Measurements from ENCODE around the gene SORCS2. TPM values are rescaled to one million over a fixed set of nuclear protein-coding genes. Genes with fewer than 3 reads are reported as not detected.

Gene SORCS2
- polyA plus RNA-seq, 3 donors, result 0.46 to 0.55 TPM; not detected in 1

- Histone ChIP-seq H3K4me1 (ENCODE audit: control insufficient read depth in 1 of 2, insufficient read depth in 2 of 2, low read length in 2 of 2) (no peaks in the 10 kb centered on the region), H3K36me3 (replicated peaks in 1 of 2; ENCODE audit: control insufficient read depth in 1 of 2, insufficient read depth in 2 of 2, low read length in 2 of 2) (no peaks in the 10 kb centered on the region), H2AFZ (ENCODE audit: insufficient read depth, low read depth, low read length, poor library complexity, severe bottlenecking) (no peak overlapping the region), H3K9ac (ENCODE audit: insufficient read depth, low read length, poor library complexity, severe bottlenecking) (no peak overlapping the region), H3K9me3 (replicated peaks in 1 of 2; ENCODE audit: control insufficient read depth in 1 of 2, insufficient read depth in 1 of 2, low read length in 2 of 2) (no peaks in the 10 kb centered on the region), H3K4me3 (replicated peaks in 1 of 3; ENCODE audit: low read depth in 2 of 3, low read length in 3 of 3) (no peak overlapping the region), H3K4me2 (replicated peaks; ENCODE audit: extremely low read depth, low read length, poor library complexity, severe bottlenecking) (no peak overlapping the region), H3K79me2 (ENCODE audit: insufficient read depth, low read length) (no peaks in the 10 kb centered on the region), H4K20me1 (ENCODE audit: insufficient read depth, low read length) (no peaks in the 10 kb centered on the region), H3K27me3 (ENCODE audit: control insufficient read depth in 2 of 2, insufficient read depth in 2 of 2, low read length in 2 of 2) (peaks cover 0 to 7% of the 10 kb centered on the region in 2 donors), H3K27ac (ENCODE audit: low read depth in 1 of 2, low read length in 2 of 2) (no peak overlapping the region)
- 72% methylated on average over 27 of the region's 27 CpGs for WGBS (ENCODE audit: insufficient coverage)
- no peaks in the 10 kb centered on the region for H3K36me3 Mint-ChIP-seq
- no peak overlapping the region for H3K27ac Mint-ChIP-seq
- peaks cover 22 to 38% (median 34%) of the 10 kb centered on the region in 3 donors for H3K27me3 Mint-ChIP-seq (ENCODE audit: low read depth in 3 of 3)
- DNase-seq, result no peak
- H3K4me1 Mint-ChIP-seq, result no peaks in the 10 kb centered on the region
- intact Hi-C loops (cut with micrococcal nuclease), result no loop called here
- TF ChIP-seq CTCF (IDR thresholded peaks at IDR 0.05), result no peak
- H3K4me3 Mint-ChIP-seq, result no peak overlapping the region
- H3K9me3 Mint-ChIP-seq, result peaks cover 0 to 3% (median 0%) of the 10 kb centered on the region in 7 donors
Observed at GRCh38 chr4:7510066-7510465, 317.7 kb downstream of the SORCS2 start.

GRCh38 chr4:7510538-7510937 is 318.2 kb downstream of the SORCS2 start:
- 76% methylated on average over 26 of the region's 30 CpGs for WGBS (ENCODE audit: insufficient coverage)
- Mint-ChIP-seq H3K4me1 (no peaks in the 10 kb centered on the region), H3K27ac (no peak overlapping the region), H3K9me3 (peaks cover 0 to 3% (median 0%) of the 10 kb centered on the region in 7 donors), H3K27me3 (ENCODE audit: low read depth in 3 of 3) (peaks cover 22 to 39% (median 31%) of the 10 kb centered on the region in 3 donors), H3K36me3 (no peaks in the 10 kb centered on the region), H3K4me3 (no peak overlapping the region)
- Histone ChIP-seq H3K27me3 (ENCODE audit: control insufficient read depth in 2 of 2, insufficient read depth in 2 of 2, low read length in 2 of 2) (peaks cover 0 to 7% of the 10 kb centered on the region in 2 donors), H3K4me2 (replicated peaks; ENCODE audit: extremely low read depth, low read length, poor library complexity, severe bottlenecking) (no peak overlapping the region), H4K20me1 (ENCODE audit: insufficient read depth, low read length) (no peaks in the 10 kb centered on the region), H3K4me1 (ENCODE audit: control insufficient read depth in 1 of 2, insufficient read depth in 2 of 2, low read length in 2 of 2) (no peaks in the 10 kb centered on the region), H3K4me3 (replicated peaks in 1 of 3; ENCODE audit: low read depth in 2 of 3, low read length in 3 of 3) (no peak overlapping the region), H3K27ac (ENCODE audit: low read depth in 1 of 2, low read length in 2 of 2) (no peak overlapping the region), H2AFZ (ENCODE audit: insufficient read depth, low read depth, low read length, poor library complexity, severe bottlenecking) (no peak overlapping the region), H3K9me3 (replicated peaks in 1 of 2; ENCODE audit: control insufficient read depth in 1 of 2, insufficient read depth in 1 of 2, low read length in 2 of 2) (no peaks in the 10 kb centered on the region), H3K9ac (ENCODE audit: insufficient read depth, low read length, poor library complexity, severe bottlenecking) (no peak overlapping the region), H3K36me3 (replicated peaks in 1 of 2; ENCODE audit: control insufficient read depth in 1 of 2, insufficient read depth in 2 of 2, low read length in 2 of 2) (no peaks in the 10 kb centered on the region), H3K79me2 (ENCODE audit: insufficient read depth, low read length) (no peaks in the 10 kb centered on the region)
- DNase-seq, result no peak
- intact Hi-C loops (cut with micrococcal nuclease), result no loop called here
- TF ChIP-seq CTCF (IDR thresholded peaks at IDR 0.05), result no peak

Measured in CD14-positive monocyte (primary cell).